ENCODE data around the gene MED12L.
A peak's percentile ranks its signal among the peaks of the same experiment; 100 is the strongest.
"Not testable (repeated sequence)": the region's sequence is repeated elsewhere in the genome, so short reads cannot be mapped to it uniquely, and the experiment has no call there.

The MED12L gene

GRCh38 chr3:151213881-151214280 is 128.4 kb downstream of the MED12L start:
- DNase-seq, result no peak

- DNase-seq, result no peak
Measured at GRCh38 chr3:151214459-151214858, 129.0 kb downstream of the MED12L start.

- no peak for DNase-seq
Measured at GRCh38 chr3:151216641-151217607, 131.5 kb downstream of the MED12L start.

GRCh38 chr3:151218136-151218535 is 132.7 kb downstream of the MED12L start:
- no peak for DNase-seq

- no peak for DNase-seq
Measured at GRCh38 chr3:151219056-151219455, 133.6 kb downstream of the MED12L start.

GRCh38 chr3:151224268-151224866 is 138.9 kb downstream of the MED12L start:
- DNase-seq, result no peak

GRCh38 chr3:151225040-151225975 is 139.8 kb downstream of the MED12L start:
- no peak for DNase-seq

GRCh38 chr3:151226088-151226563 is 140.7 kb downstream of the MED12L start:
- peak; percentile 11 for DNase-seq

GRCh38 chr3:151226825-151227224 is 141.4 kb downstream of the MED12L start:
- no peak for DNase-seq

GRCh38 chr3:151227266-151227806 is 141.9 kb downstream of the MED12L start:
- DNase-seq, result no peak

- peak; percentile 66 for DNase-seq
Measured at GRCh38 chr3:151227807-151228665, 142.6 kb downstream of the MED12L start.

GRCh38 chr3:151228666-151229040 is 143.2 kb downstream of the MED12L start:
- DNase-seq, result peak; percentile 16

- DNase-seq, result no peak
Measured at GRCh38 chr3:151230646-151231045, 145.2 kb downstream of the MED12L start.

GRCh38 chr3:151232403-151232802 is 146.9 kb downstream of the MED12L start:
- DNase-seq, result not testable (repeated sequence)

GRCh38 chr3:151232991-151233390 is 147.5 kb downstream of the MED12L start:
- DNase-seq, result no peak

GRCh38 chr3:151234825-151235224 is 149.4 kb downstream of the MED12L start:
- no peak for DNase-seq

GRCh38 chr3:151236316-151236715 is 150.9 kb downstream of the MED12L start:
- no peak for DNase-seq

- no peak for DNase-seq
Measured at GRCh38 chr3:151236736-151237135, 151.3 kb downstream of the MED12L start.

- DNase-seq, result not testable (repeated sequence)
Measured at GRCh38 chr3:151242006-151242405, 156.5 kb downstream of the MED12L start.

- no peak for DNase-seq
Measured at GRCh38 chr3:151248772-151249337, 163.4 kb downstream of the MED12L start.

GRCh38 chr3:151256749-151257148 is 171.3 kb downstream of the MED12L start:
- DNase-seq, result peak; percentile 64

All from NCI-H2171 treated with DMSO at 0.1 percent for 48 hours (cell line).